Osteocyte (in vitro differentiated cells): ENCODE measurements around the gene MUC2. TPM values are rescaled to one million over a fixed set of nuclear protein-coding genes. Genes with fewer than 3 reads are reported as not detected.

Experiments
- DNase-seq: peaks from one replicate; pipeline ENCODE4 v3.0.0; 2021; ENCODE audit warnings: mixed read lengths; ENCODE audit not compliant: unreplicated experiment; ENCODE audit errors: extremely low spot score
- H3K27ac Mint-ChIP-seq: one replicate; pipeline ENCODE4 v1.8.0; 2021; ENCODE audit warnings: mild to moderate bottlenecking, mixed read lengths; ENCODE audit not compliant: unreplicated experiment
- H3K27me3 Mint-ChIP-seq: one replicate; pipeline ENCODE4 v1.8.0; 2021; ENCODE audit warnings: mixed read lengths; ENCODE audit not compliant: unreplicated experiment
- H3K36me3 Mint-ChIP-seq: one replicate; pipeline ENCODE4 v1.8.0; 2021; ENCODE audit warnings: mixed read lengths; ENCODE audit not compliant: unreplicated experiment
- H3K4me1 Mint-ChIP-seq: one replicate; pipeline ENCODE4 v1.8.0; 2021; ENCODE audit warnings: mixed read lengths; ENCODE audit not compliant: unreplicated experiment
- H3K4me3 Mint-ChIP-seq: one replicate; pipeline ENCODE4 v1.8.0; 2021; ENCODE audit warnings: mild to moderate bottlenecking, moderate library complexity, mixed read lengths; ENCODE audit not compliant: unreplicated experiment
- H3K9me3 Mint-ChIP-seq: one replicate; pipeline ENCODE4 v1.8.0; 2021; ENCODE audit warnings: mixed read lengths; ENCODE audit not compliant: unreplicated experiment
- total RNA-seq: library from RNA; stranded (reverse); gene quantifications from 2 replicates; pipeline ENCODE4 v1.2.1, GENCODE V29; 2021
- TF ChIP-seq, protein P1 (sequence below): fragments of 200-600 bp; sonication (generic); IDR thresholded peaks from 2 replicates; pipeline ENCODE4 v1.5.0; 2021; ENCODE audit warnings: antibody characterized with exemption, mild to moderate bottlenecking, moderate library complexity

MUC2 gene
- total RNA-seq, 1 donor from 2014 or later: not detected

DNA sequence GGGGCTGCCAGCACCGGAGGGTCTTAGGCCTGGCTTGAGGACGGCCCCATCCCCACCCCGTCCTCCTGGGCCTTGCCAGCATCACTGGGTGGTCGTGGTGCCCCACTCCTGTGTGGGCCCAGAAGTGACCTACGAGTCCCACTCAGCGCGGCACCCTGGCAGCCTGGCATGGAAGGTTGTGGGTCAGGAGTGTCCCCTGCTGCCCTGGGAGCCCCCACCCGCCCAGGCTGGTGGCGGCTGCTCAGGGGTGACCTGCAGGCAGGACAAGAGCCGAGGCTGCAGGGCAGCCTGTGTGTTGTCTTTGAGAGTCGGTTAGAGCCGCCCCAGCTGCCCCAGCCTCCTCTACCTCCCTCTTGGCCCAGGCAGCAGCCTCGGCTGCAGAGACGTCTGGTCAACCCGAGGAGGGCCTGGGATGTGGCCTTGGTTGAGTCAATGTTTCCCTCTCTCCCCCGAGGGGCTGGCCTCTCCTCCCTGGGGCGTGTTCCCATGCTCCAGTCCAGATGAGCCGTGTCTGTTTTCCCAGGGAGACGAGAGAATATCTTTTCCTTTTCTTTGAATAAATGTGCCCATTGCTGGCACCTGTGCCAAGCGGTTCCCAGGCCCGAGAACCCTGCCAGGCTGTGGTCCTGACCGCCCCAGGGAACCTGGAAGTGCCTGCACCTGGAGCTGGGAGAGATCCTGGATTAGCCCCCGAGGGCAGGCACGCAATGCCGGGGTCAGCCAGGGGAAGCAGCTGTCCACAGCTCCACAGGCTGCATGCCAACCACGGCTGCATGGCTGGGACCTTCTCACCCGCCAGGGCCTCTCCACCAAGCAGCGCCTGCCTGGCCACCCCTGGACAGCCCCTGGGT is 47.4 kb downstream of the MUC2 start:
- no peaks in the 10 kb centered on the region for H3K9me3 Mint-ChIP-seq
- H3K27ac Mint-ChIP-seq: no peak overlapping the region
- no peaks in the 10 kb centered on the region for H3K36me3 Mint-ChIP-seq
- TF ChIP-seq, protein P1, sequence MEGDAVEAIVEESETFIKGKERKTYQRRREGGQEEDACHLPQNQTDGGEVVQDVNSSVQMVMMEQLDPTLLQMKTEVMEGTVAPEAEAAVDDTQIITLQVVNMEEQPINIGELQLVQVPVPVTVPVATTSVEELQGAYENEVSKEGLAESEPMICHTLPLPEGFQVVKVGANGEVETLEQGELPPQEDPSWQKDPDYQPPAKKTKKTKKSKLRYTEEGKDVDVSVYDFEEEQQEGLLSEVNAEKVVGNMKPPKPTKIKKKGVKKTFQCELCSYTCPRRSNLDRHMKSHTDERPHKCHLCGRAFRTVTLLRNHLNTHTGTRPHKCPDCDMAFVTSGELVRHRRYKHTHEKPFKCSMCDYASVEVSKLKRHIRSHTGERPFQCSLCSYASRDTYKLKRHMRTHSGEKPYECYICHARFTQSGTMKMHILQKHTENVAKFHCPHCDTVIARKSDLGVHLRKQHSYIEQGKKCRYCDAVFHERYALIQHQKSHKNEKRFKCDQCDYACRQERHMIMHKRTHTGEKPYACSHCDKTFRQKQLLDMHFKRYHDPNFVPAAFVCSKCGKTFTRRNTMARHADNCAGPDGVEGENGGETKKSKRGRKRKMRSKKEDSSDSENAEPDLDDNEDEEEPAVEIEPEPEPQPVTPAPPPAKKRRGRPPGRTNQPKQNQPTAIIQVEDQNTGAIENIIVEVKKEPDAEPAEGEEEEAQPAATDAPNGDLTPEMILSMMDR: no peak
- no peak overlapping the region for H3K4me3 Mint-ChIP-seq
- H3K27me3 Mint-ChIP-seq: peaks cover 6% of the 10 kb centered on the region
- H3K4me1 Mint-ChIP-seq: peaks cover 2% of the 10 kb centered on the region
- peak; percentile 84 for DNase-seq

GRCh38 chr11:1122664-1123002 is 48.0 kb downstream of the MUC2 start:
- H3K9me3 Mint-ChIP-seq: no peaks in the 10 kb centered on the region
- peaks cover 2% of the 10 kb centered on the region for H3K4me1 Mint-ChIP-seq
- H3K4me3 Mint-ChIP-seq: no peak overlapping the region
- no peak overlapping the region for H3K27ac Mint-ChIP-seq
- DNase-seq: no peak
- no peaks in the 10 kb centered on the region for H3K36me3 Mint-ChIP-seq
- peaks cover 6% of the 10 kb centered on the region for H3K27me3 Mint-ChIP-seq
- TF ChIP-seq, protein P1: no peak

GRCh38 chr11:1123970-1124369 is 49.3 kb downstream of the MUC2 start:
- DNase-seq: no peak
- Mint-ChIP-seq H3K4me3 (no peak overlapping the region), H3K27ac (no peak overlapping the region), H3K27me3 (peaks cover 3% of the 10 kb centered on the region), H3K9me3 (no peaks in the 10 kb centered on the region), H3K36me3 (no peaks in the 10 kb centered on the region), H3K4me1 (peaks cover 2% of the 10 kb centered on the region)
- TF ChIP-seq, protein P1: no peak

Other genes with a start within 250 kb of the MUC2 start
- 3.9 and 4.2 TPM in 2 replicates for gene CRACR2B, start 247.0 kb upstream of the MUC2 start, total RNA-seq
- gene CD151, start 241.9 kb upstream of the MUC2 start, total RNA-seq: 377 and 379 TPM in 2 replicates
- gene POLR2L, start 232.3 kb upstream of the MUC2 start, total RNA-seq: 170 and 193 TPM in 2 replicates
- gene TSPAN4, start 232.0 kb upstream of the MUC2 start, total RNA-seq: 163 and 175 TPM in 2 replicates
- gene CHID1, start 164.1 kb upstream of the MUC2 start, total RNA-seq: 112 and 120 TPM in 2 replicates
- 96.7 and 102 TPM in 2 replicates for gene AP2A2, start 149.0 kb upstream of the MUC2 start, total RNA-seq
- gene MUC6, start 38.2 kb upstream of the MUC2 start, total RNA-seq: not detected in 2 replicates
- not detected in 2 replicates for gene MUC5AC, start 83.1 kb downstream of the MUC2 start, total RNA-seq
- not detected in 2 replicates for gene MUC5B, start 148.2 kb downstream of the MUC2 start, total RNA-seq
- gene TOLLIP, start 234.8 kb downstream of the MUC2 start, total RNA-seq: 63.2 and 71.6 TPM in 2 replicates